Neural progenitor cell (in vitro differentiated cells): ENCODE results near the gene TKT. TPM values are rescaled to one million over a fixed set of nuclear protein-coding genes. Genes with fewer than 3 reads are reported as not detected.

Experiments used
- DNase-seq: peaks from one replicate; pipeline ENCODE4 v3.0.0-alpha.2; 2016; ENCODE audit warnings: low spot score
- H2AFZ ChIP-seq: fragments of 200-600 bp; sonication (generic); replicated peaks from 2 replicates; pipeline ENCODE4 v1.6.1; 2016; ENCODE audit warnings: antibody characterized with exemption
- H3F3A ChIP-seq: fragments of 200-600 bp; sonication (generic); 2 replicates; pipeline ENCODE4 v1.6.1; 2016; ENCODE audit warnings: antibody characterized with exemption, low read depth
- H3K27ac ChIP-seq: fragments of 200-600 bp; sonication (generic); 2 replicates; pipeline ENCODE4 v1.5.1; 2016; ENCODE audit warnings: mild to moderate bottlenecking
- H3K27me3 ChIP-seq: fragments of 200-600 bp; sonication (generic); 2 replicates; pipeline ENCODE4 v1.6.1; 2016; ENCODE audit warnings: mild to moderate bottlenecking, moderate library complexity
- H3K36me3 ChIP-seq: fragments of 200-600 bp; sonication (generic); 2 replicates; pipeline ENCODE4 v1.5.1; 2016
- H3K4me1 ChIP-seq: fragments of 200-600 bp; sonication (generic); 2 replicates; pipeline ENCODE4 v1.6.1; 2016; ENCODE audit warnings: mixed run types
- H3K4me2 ChIP-seq: fragments of 200-600 bp; sonication (generic); 2 replicates; pipeline ENCODE4 v1.6.1; 2016
- H3K4me3 ChIP-seq: fragments of 200-600 bp; sonication (generic); 2 replicates; pipeline ENCODE4 v1.5.1; 2016
- H3K79me2 ChIP-seq: fragments of 200-600 bp; sonication (generic); 2 replicates; pipeline ENCODE4 v1.6.1; 2016; ENCODE audit warnings: low read depth
- H3K9ac ChIP-seq: fragments of 200-600 bp; sonication (generic); 2 replicates; pipeline ENCODE4 v1.6.1; 2016
- H3K9me3 ChIP-seq: fragments of 200-600 bp; sonication (generic); 2 replicates; pipeline ENCODE4 v1.5.1; 2016; ENCODE audit warnings: low read depth
- H4K20me1 ChIP-seq: fragments of 200-600 bp; sonication (generic); 2 replicates; pipeline ENCODE4 v1.6.1; 2016; ENCODE audit warnings: low read depth
- H3K27ac Mint-ChIP-seq: 3 replicates; pipeline ENCODE4 v1.8.0; 2021; ENCODE audit warnings: mixed read lengths
- H3K27me3 Mint-ChIP-seq: 2 replicates; pipeline ENCODE4 v1.8.0; 2022; ENCODE audit warnings: low read depth, mild to moderate bottlenecking, inconsistent platforms, moderate library complexity, mixed read lengths; ENCODE audit not compliant: insufficient read depth
- H3K36me3 Mint-ChIP-seq: 3 replicates; pipeline ENCODE4 v1.8.0; 2021; ENCODE audit warnings: mixed read lengths
- H3K4me1 Mint-ChIP-seq: 3 replicates; pipeline ENCODE4 v1.8.0; 2021; ENCODE audit warnings: mixed read lengths
- H3K4me3 Mint-ChIP-seq: 3 replicates; pipeline ENCODE4 v1.8.0; 2021; ENCODE audit warnings: mild to moderate bottlenecking, moderate library complexity, mixed read lengths
- H3K9me3 Mint-ChIP-seq: 3 replicates; pipeline ENCODE4 v1.8.0; 2020; ENCODE audit warnings: mixed read lengths
- CTCF ChIP-seq: fragments of 200-600 bp; sonication (generic); IDR thresholded peaks from 2 replicates; pipeline ENCODE4 v1.5.1; 2017; ENCODE audit warnings: antibody characterized with exemption, mild to moderate bottlenecking
- EZH2 ChIP-seq: fragments of 200-600 bp; sonication (generic); IDR thresholded peaks from 2 replicates; pipeline ENCODE4 v1.6.1; 2017; ENCODE audit warnings: antibody characterized with exemption, mild to moderate bottlenecking, moderate library complexity
- EZH2phosphoT487 ChIP-seq: fragments of 200-600 bp; sonication (generic); IDR thresholded peaks from 2 replicates; pipeline ENCODE4 v1.6.1; 2017; ENCODE audit warnings: antibody characterized with exemption
- total RNA-seq: library from RNA; depleted of rRNA; stranded (reverse); fragments of >200 nt; gene quantifications from 2 replicates; pipeline ENCODE4 v1.2.3, GENCODE V29; 2015; ENCODE audit warnings: low replicate concordance

Gene TKT
- total RNA-seq, 1 donor from 2014 or later: 292 TPM

GRCh38 chr3:53226142-53226840, 29.5 kb downstream of the TKT start:
- H3K4me1 ChIP-seq: no peaks in the 10 kb centered on the region
- no peaks in the 10 kb centered on the region for H3K27me3 ChIP-seq
- peaks cover 9% of the 10 kb centered on the region for H3F3A ChIP-seq
- Mint-ChIP-seq H3K9me3 (no peaks in the 10 kb centered on the region), H3K27ac (no peak overlapping the region), H3K4me1 (no peaks in the 10 kb centered on the region), H3K27me3 (peaks cover 9% of the 10 kb centered on the region), H3K4me3 (no peak overlapping the region), H3K36me3 (peaks cover 9% of the 10 kb centered on the region)
- no peak for DNase-seq
- H3K9ac ChIP-seq: no peak overlapping the region
- no peak overlapping the region for H3K4me2 ChIP-seq
- H3K4me3 ChIP-seq: no peak overlapping the region
- no peaks in the 10 kb centered on the region for H4K20me1 ChIP-seq
- no peak overlapping the region for H2AFZ ChIP-seq
- no peak overlapping the region for H3K27ac ChIP-seq
- H3K36me3 ChIP-seq: no peaks in the 10 kb centered on the region
- H3K79me2 ChIP-seq: no peaks in the 10 kb centered on the region
- TF ChIP-seq EZH2phosphoT487 (no peak), CTCF (no peak), EZH2 (no peak)
- H3K9me3 ChIP-seq: no peaks in the 10 kb centered on the region

DNA sequence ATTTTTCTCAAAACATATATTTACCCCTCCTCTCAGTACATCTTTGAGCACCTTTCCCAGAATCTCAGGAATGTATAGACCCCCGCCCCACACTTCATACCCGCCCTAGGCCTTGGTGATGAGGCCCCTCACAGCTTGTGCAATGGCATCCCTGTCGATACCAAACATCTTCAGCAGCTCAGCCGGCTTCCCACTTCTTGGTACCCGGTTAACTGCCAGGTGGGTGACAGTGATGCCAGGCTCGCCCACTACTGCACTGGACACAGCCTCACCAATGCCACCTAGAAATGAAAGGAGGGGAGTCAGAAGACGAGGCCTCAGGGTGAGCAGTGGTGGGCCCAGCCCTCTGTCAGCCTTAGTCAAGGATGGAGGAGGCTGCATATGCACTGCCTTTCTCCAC, 30.2 kb downstream of the TKT start:
- peaks cover 9% of the 10 kb centered on the region for H3K27me3 Mint-ChIP-seq
- Histone ChIP-seq H3K4me1 (no peaks in the 10 kb centered on the region), H3K4me3 (no peak overlapping the region), H3F3A (peaks cover 9% of the 10 kb centered on the region), H4K20me1 (no peaks in the 10 kb centered on the region), H3K79me2 (no peaks in the 10 kb centered on the region), H3K27ac (no peak overlapping the region), H3K4me2 (no peak overlapping the region), H3K27me3 (no peaks in the 10 kb centered on the region), H3K9ac (no peak overlapping the region), H3K9me3 (no peaks in the 10 kb centered on the region), H3K36me3 (no peaks in the 10 kb centered on the region), H2AFZ (no peak overlapping the region)
- no peak overlapping the region for H3K4me3 Mint-ChIP-seq
- TF ChIP-seq CTCF: no peak
- no peak for TF ChIP-seq EZH2phosphoT487
- TF ChIP-seq EZH2: no peak
- H3K27ac Mint-ChIP-seq: no peak overlapping the region
- peaks cover 11% of the 10 kb centered on the region for H3K36me3 Mint-ChIP-seq
- DNase-seq: no peak
- no peaks in the 10 kb centered on the region for H3K4me1 Mint-ChIP-seq
- H3K9me3 Mint-ChIP-seq: no peaks in the 10 kb centered on the region

- no peaks in the 10 kb centered on the region for H3K27me3 ChIP-seq
- H3K9ac ChIP-seq: no peak overlapping the region
- peaks cover 9% of the 10 kb centered on the region for H3F3A ChIP-seq
- Mint-ChIP-seq H3K4me1 (peaks cover 1% of the 10 kb centered on the region), H3K4me3 (no peak overlapping the region), H3K9me3 (no peaks in the 10 kb centered on the region), H3K27ac (no peak overlapping the region), H3K36me3 (peaks cover 8% of the 10 kb centered on the region), H3K27me3 (peaks cover 9% of the 10 kb centered on the region)
- no peaks in the 10 kb centered on the region for H3K4me1 ChIP-seq
- no peak overlapping the region for H2AFZ ChIP-seq
- no peak overlapping the region for H3K27ac ChIP-seq
- H3K36me3 ChIP-seq: no peaks in the 10 kb centered on the region
- TF ChIP-seq EZH2: no peak
- no peak for TF ChIP-seq EZH2phosphoT487
- no peak for TF ChIP-seq CTCF
- no peaks in the 10 kb centered on the region for H3K9me3 ChIP-seq
- H4K20me1 ChIP-seq: no peaks in the 10 kb centered on the region
- no peak overlapping the region for H3K4me2 ChIP-seq
- no peak for DNase-seq
- no peaks in the 10 kb centered on the region for H3K79me2 ChIP-seq
- H3K4me3 ChIP-seq: no peak overlapping the region
Observed at GRCh38 chr3:53225181-53225580, 30.6 kb downstream of the TKT start.
